Osteoblast (primary cell): Measurements from ENCODE around the gene SH3BGRL. TPM values are rescaled to one million over a fixed set of nuclear protein-coding genes. Genes with fewer than 3 reads are reported as not detected.
"Not testable (repeated sequence)": the region's sequence is repeated elsewhere in the genome, so short reads cannot be mapped to it uniquely, and the experiment has no call there.

Source experiments
- DNase-seq: peaks from one replicate; pipeline ENCODE4 v3.0.0; 2011; ENCODE audit warnings: low spot score, mixed read lengths; ENCODE audit not compliant: insufficient read length; ENCODE audit errors: missing footprints
- H2AFZ ChIP-seq: 2 replicates; pipeline ENCODE4 v1.6.0; 2011; ENCODE audit warnings: mild to moderate bottlenecking, low read length
- H3K27ac ChIP-seq: 2 replicates; pipeline ENCODE4 v1.5.1; 2011; ENCODE audit warnings: mild to moderate bottlenecking, low read depth, low read length, moderate library complexity
- H3K27me3 ChIP-seq: 2 replicates; pipeline ENCODE4 v1.6.0; 2012; ENCODE audit warnings: mild to moderate bottlenecking, control low read depth, inconsistent platforms, low read length, moderate library complexity; ENCODE audit not compliant: insufficient read depth
- H3K36me3 ChIP-seq: 2 replicates; pipeline ENCODE4 v1.5.1; 2011; ENCODE audit warnings: mild to moderate bottlenecking, low read length, control low read depth, moderate library complexity; ENCODE audit not compliant: insufficient read depth
- H3K4me1 ChIP-seq: 2 replicates; pipeline ENCODE4 v1.5.1; 2011; ENCODE audit warnings: mild to moderate bottlenecking, low read length, control low read depth, moderate library complexity; ENCODE audit not compliant: insufficient read depth
- H3K4me2 ChIP-seq: 2 replicates; pipeline ENCODE4 v1.6.0; 2011; ENCODE audit warnings: mild to moderate bottlenecking, low read length; ENCODE audit not compliant: insufficient read depth
- H3K4me3 ChIP-seq: fragments of 200-600 bp; sonication (generic); 3 replicates; pipeline ENCODE4 v1.5.1; 2012; ENCODE audit warnings: mild to moderate bottlenecking, low read length, inconsistent platforms; ENCODE audit not compliant: insufficient read depth
- H3K79me2 ChIP-seq: 2 replicates; pipeline ENCODE4 v1.6.0; 2012; ENCODE audit warnings: mild to moderate bottlenecking, low read length, control low read depth, inconsistent platforms; ENCODE audit not compliant: insufficient read depth
- H3K9me3 ChIP-seq: 2 replicates; pipeline ENCODE4 v1.5.1; 2011; ENCODE audit warnings: low read depth, low read length, control low read depth
- H4K20me1 ChIP-seq: 2 replicates; pipeline ENCODE4 v1.6.0; 2012; ENCODE audit warnings: mild to moderate bottlenecking, low read length, control low read depth; ENCODE audit not compliant: insufficient read depth
- CTCF ChIP-seq: IDR thresholded peaks from 2 replicates; pipeline ENCODE4 v1.5.1; 2011; ENCODE audit warnings: mild to moderate bottlenecking, low read depth, low read length, moderate library complexity; ENCODE audit errors: extremely low read depth
- total RNA-seq: library from RNA; depleted of rRNA; stranded (reverse); fragments of >200 nt; gene quantifications from 2 replicates; pipeline ENCODE4 v1.2.3, GENCODE V29; 2012

The SH3BGRL gene
- total RNA-seq, 1 donor, result 94.1 TPM

GRCh38 chrX:81316163-81316562 is 114.3 kb downstream of the SH3BGRL start:
- Histone ChIP-seq H3K79me2 (no peaks in the 10 kb centered on the region), H4K20me1 (no peaks in the 10 kb centered on the region), H3K36me3 (no peaks in the 10 kb centered on the region), H3K4me3 (no peak overlapping the region), H3K27ac (no peak overlapping the region), H3K4me1 (no peaks in the 10 kb centered on the region), H2AFZ (no peak overlapping the region), H3K4me2 (no peak overlapping the region), H3K9me3 (no peaks in the 10 kb centered on the region), H3K27me3 (no peaks in the 10 kb centered on the region)
- DNase-seq, result no peak
- no peak for TF ChIP-seq CTCF

- not testable (repeated sequence) for H3K4me3 ChIP-seq, H3K27me3 ChIP-seq, H2AFZ ChIP-seq, H3K9me3 ChIP-seq, H3K36me3 ChIP-seq, H3K4me1 ChIP-seq, H3K79me2 ChIP-seq, H3K27ac ChIP-seq, H4K20me1 ChIP-seq, DNase-seq, H3K4me2 ChIP-seq
These were observed 129.8 kb downstream of the SH3BGRL start for GRCh38 chrX:81331653-81332052.

DNA sequence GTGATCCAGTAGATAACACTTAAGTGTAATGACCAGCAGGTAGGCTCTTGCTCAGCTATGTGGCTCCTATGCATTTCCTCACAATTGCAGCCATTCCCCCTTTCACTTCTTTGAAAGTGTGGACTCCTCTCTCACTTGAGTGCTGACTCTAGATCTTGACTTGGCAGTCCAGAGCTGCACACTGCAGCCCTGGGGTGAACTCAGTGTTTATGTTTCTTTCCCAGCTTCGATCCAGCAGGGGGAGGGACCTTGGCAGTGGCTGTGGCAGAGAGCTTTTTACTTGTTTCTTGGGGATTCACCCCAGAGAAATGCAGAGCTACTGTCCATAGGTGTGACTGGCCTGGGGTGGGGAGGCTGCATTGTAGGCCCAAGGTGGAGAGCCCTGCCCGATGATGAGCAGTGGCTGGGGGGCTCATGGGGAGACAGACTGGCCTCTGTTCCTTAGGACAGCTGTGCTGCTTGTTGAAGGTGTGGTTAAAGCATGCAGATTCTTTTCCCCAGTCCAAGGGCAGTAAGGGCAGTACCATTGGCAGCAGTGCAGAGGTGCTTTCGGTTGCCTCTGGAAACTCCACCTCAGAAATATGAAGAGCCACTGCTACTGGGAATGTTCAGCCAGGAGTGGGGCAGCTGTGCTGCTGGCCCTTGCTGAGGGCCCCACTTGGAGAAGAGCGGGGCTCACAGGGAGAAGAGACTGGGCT is 134.7 kb downstream of the SH3BGRL start:
- no peaks in the 10 kb centered on the region for H3K27me3 ChIP-seq
- no peaks in the 10 kb centered on the region for H3K9me3 ChIP-seq
- H2AFZ ChIP-seq, result no peak overlapping the region
- no peak overlapping the region for H3K27ac ChIP-seq
- TF ChIP-seq CTCF, result no peak
- no peak for DNase-seq
- H3K36me3 ChIP-seq, result no peaks in the 10 kb centered on the region
- no peaks in the 10 kb centered on the region for H3K4me1 ChIP-seq
- H3K4me3 ChIP-seq, result no peak overlapping the region
- H3K4me2 ChIP-seq, result no peak overlapping the region
- no peaks in the 10 kb centered on the region for H4K20me1 ChIP-seq
- H3K79me2 ChIP-seq, result no peaks in the 10 kb centered on the region

- no peak for DNase-seq
- H3K27me3 ChIP-seq, result no peaks in the 10 kb centered on the region
- no peaks in the 10 kb centered on the region for H3K9me3 ChIP-seq
- no peak overlapping the region for H3K4me2 ChIP-seq
- H2AFZ ChIP-seq, result no peak overlapping the region
- no peaks in the 10 kb centered on the region for H4K20me1 ChIP-seq
- H3K27ac ChIP-seq, result no peak overlapping the region
- no peak for TF ChIP-seq CTCF
- no peaks in the 10 kb centered on the region for H3K36me3 ChIP-seq
- H3K79me2 ChIP-seq, result no peaks in the 10 kb centered on the region
- H3K4me3 ChIP-seq, result no peak overlapping the region
- no peaks in the 10 kb centered on the region for H3K4me1 ChIP-seq
These were observed 135.9 kb downstream of the SH3BGRL start for GRCh38 chrX:81337805-81338204.
